Activated naive CD8-positive, alpha-beta T cell treated with anti-CD3 and anti-CD28 coated beads for 36 hours (primary cell): ENCODE measurements around the gene IMP4. TPM values are rescaled to one million over a fixed set of nuclear protein-coding genes. Genes with fewer than 3 reads are reported as not detected.
A peak's percentile ranks its signal among the peaks of the same experiment; 100 is the strongest.

ENCODE experiments used
- DNase-seq: peaks from one replicate; pipeline ENCODE4 v3.0.0; 2021
- H3K27ac Mint-ChIP-seq: one replicate; pipeline ENCODE4 v1.8.0; 2022; ENCODE audit warnings: mild to moderate bottlenecking, moderate library complexity, mixed read lengths
- H3K27me3 Mint-ChIP-seq: one replicate; pipeline ENCODE4 v1.8.0; 2022; ENCODE audit warnings: mild to moderate bottlenecking, mixed read lengths
- H3K36me3 Mint-ChIP-seq: one replicate; pipeline ENCODE4 v1.8.0; 2021; ENCODE audit warnings: mild to moderate bottlenecking, mixed read lengths
- H3K4me1 Mint-ChIP-seq: one replicate; pipeline ENCODE4 v1.8.0; 2021; ENCODE audit warnings: mixed read lengths
- H3K4me3 Mint-ChIP-seq: one replicate; pipeline ENCODE4 v1.8.0; 2022; ENCODE audit warnings: mild to moderate bottlenecking, moderate library complexity, mixed read lengths
- H3K9me3 Mint-ChIP-seq: one replicate; pipeline ENCODE4 v1.8.0; 2022; ENCODE audit warnings: mixed read lengths
- total RNA-seq, 2 experiments: library from RNA; stranded (reverse); gene quantifications; one replicate each; pipeline ENCODE4 v1.2.3, GENCODE V29; 2021

Gene IMP4
- total RNA-seq, 2 experiments from 2014 or later, result 225 TPM

- Mint-ChIP-seq H3K4me3 (no peak overlapping the region), H3K27me3 (no peaks in the 10 kb centered on the region), H3K4me1 (peaks cover 63% of the 10 kb centered on the region), H3K27ac (peak overlapping the region; percentile 25), H3K9me3 (peaks cover 5% of the 10 kb centered on the region), H3K36me3 (peaks cover 52% of the 10 kb centered on the region)
- no peak for DNase-seq
Observed at GRCh38 chr2:130375291-130376266, 32.9 kb downstream of the IMP4 start.

GRCh38 chr2:130376433-130377293, 34.0 kb downstream of the IMP4 start:
- no peaks in the 10 kb centered on the region for H3K27me3 Mint-ChIP-seq
- H3K27ac Mint-ChIP-seq, result peak overlapping the region; percentile 56
- no peak overlapping the region for H3K4me3 Mint-ChIP-seq
- H3K36me3 Mint-ChIP-seq, result peaks cover 47% of the 10 kb centered on the region
- peaks cover 5% of the 10 kb centered on the region for H3K9me3 Mint-ChIP-seq
- H3K4me1 Mint-ChIP-seq, result peaks cover 54% of the 10 kb centered on the region
- DNase-seq, result no peak

DNA sequence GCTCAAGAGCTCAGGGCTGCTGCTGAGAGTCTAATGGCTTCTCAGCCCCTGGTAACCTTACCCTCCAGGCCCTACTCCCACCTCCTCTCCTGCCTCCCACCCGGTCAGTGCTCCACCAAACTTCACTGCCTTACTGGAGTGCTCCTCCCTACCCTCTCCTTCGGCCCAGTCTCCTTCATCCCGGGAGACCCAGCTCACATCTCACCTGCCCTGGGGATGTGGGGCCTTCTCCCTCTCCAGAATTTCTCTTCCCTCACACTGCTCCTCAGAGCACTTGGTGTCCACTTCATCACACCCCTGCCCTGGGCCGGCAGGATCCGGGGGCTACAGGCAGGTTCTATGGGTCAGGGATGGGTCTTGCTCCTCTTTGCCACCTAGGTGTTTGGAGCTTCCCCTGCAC, 34.8 kb downstream of the IMP4 start:
- H3K27me3 Mint-ChIP-seq, result no peaks in the 10 kb centered on the region
- peak overlapping the region; percentile 26 for H3K27ac Mint-ChIP-seq
- peaks cover 5% of the 10 kb centered on the region for H3K9me3 Mint-ChIP-seq
- peaks cover 51% of the 10 kb centered on the region for H3K4me1 Mint-ChIP-seq
- H3K4me3 Mint-ChIP-seq, result peak overlapping the region; percentile 36
- H3K36me3 Mint-ChIP-seq, result peaks cover 50% of the 10 kb centered on the region
- no peak for DNase-seq

DNA sequence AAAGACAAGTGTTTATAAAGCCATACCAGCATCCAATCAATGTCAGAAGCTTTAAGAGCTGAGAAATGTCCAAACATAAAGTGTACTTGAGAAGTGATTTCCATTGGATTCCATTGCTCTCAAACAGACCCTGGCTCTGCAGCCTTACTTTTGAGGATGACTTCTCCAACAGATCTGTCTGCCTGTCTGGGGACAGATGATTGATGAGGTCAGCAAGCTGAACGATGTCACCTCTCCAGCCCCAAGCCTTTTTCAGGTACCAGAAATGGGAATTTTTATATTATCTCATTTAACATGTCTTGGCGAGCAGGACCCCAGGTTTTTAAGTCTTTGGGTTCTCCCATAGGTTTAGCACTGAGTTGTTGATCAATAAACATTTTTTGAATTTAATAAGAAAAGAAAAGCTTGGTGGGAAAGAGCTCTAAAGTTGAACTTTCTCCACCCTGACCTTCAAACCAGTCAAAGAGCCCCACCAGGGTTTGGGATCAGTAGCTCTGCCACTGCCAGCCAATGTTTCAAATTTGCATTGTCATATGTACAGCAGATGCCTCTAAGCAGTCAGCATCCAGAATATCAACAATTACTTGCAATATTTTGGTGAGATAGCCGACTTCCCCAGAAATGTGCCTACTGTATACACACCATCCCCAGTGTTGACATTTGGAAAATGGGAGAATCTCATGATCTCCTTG, 35.7 kb downstream of the IMP4 start:
- Mint-ChIP-seq H3K27ac (no peak overlapping the region), H3K9me3 (peaks cover 5% of the 10 kb centered on the region), H3K36me3 (peaks cover 47% of the 10 kb centered on the region), H3K27me3 (no peaks in the 10 kb centered on the region), H3K4me1 (peaks cover 47% of the 10 kb centered on the region), H3K4me3 (no peak overlapping the region)
- DNase-seq, result no peak

DNA sequence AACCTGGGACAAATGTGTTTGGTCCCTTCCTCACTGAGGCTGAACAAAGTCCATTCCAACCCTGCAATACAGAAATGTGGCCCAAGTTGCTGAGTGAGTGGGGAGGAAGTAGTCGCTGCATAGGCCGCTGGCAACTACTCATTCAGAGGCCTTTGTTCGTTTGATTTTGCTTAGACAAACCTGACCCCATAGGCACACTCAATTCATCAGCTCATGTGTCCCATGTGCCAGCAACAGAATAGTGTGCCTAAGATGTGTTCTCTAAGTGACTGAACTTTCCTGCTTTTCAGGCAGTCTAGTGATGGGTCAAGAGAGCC, 36.2 kb downstream of the IMP4 start:
- DNase-seq, result no peak
- H3K36me3 Mint-ChIP-seq, result peaks cover 43% of the 10 kb centered on the region
- peaks cover 45% of the 10 kb centered on the region for H3K4me1 Mint-ChIP-seq
- H3K9me3 Mint-ChIP-seq, result peaks cover 5% of the 10 kb centered on the region
- no peak overlapping the region for H3K27ac Mint-ChIP-seq
- H3K4me3 Mint-ChIP-seq, result no peak overlapping the region
- H3K27me3 Mint-ChIP-seq, result no peaks in the 10 kb centered on the region

- H3K36me3 Mint-ChIP-seq, result peaks cover 32% of the 10 kb centered on the region
- H3K4me3 Mint-ChIP-seq, result no peak overlapping the region
- peak; percentile 11 for DNase-seq
- H3K9me3 Mint-ChIP-seq, result peaks cover 5% of the 10 kb centered on the region
- peaks cover 40% of the 10 kb centered on the region for H3K4me1 Mint-ChIP-seq
- no peak overlapping the region for H3K27ac Mint-ChIP-seq
- no peaks in the 10 kb centered on the region for H3K27me3 Mint-ChIP-seq
Observed at GRCh38 chr2:130380096-130380934, 37.6 kb downstream of the IMP4 start.

GRCh38 chr2:130381145-130381544, 38.4 kb downstream of the IMP4 start:
- H3K36me3 Mint-ChIP-seq, result peaks cover 24% of the 10 kb centered on the region
- peaks cover 36% of the 10 kb centered on the region for H3K4me1 Mint-ChIP-seq
- DNase-seq, result no peak
- no peak overlapping the region for H3K27ac Mint-ChIP-seq
- H3K27me3 Mint-ChIP-seq, result no peaks in the 10 kb centered on the region
- no peak overlapping the region for H3K4me3 Mint-ChIP-seq
- H3K9me3 Mint-ChIP-seq, result no peaks in the 10 kb centered on the region

GRCh38 chr2:130381619-130382018, 38.9 kb downstream of the IMP4 start:
- Mint-ChIP-seq H3K9me3 (no peaks in the 10 kb centered on the region), H3K27me3 (no peaks in the 10 kb centered on the region), H3K4me3 (no peak overlapping the region), H3K4me1 (peaks cover 32% of the 10 kb centered on the region), H3K36me3 (peaks cover 21% of the 10 kb centered on the region), H3K27ac (no peak overlapping the region)
- DNase-seq, result no peak

GRCh38 chr2:130382313-130382917, 39.7 kb downstream of the IMP4 start:
- Mint-ChIP-seq H3K4me3 (no peak overlapping the region), H3K36me3 (peaks cover 21% of the 10 kb centered on the region), H3K27ac (no peak overlapping the region), H3K9me3 (no peaks in the 10 kb centered on the region), H3K27me3 (no peaks in the 10 kb centered on the region), H3K4me1 (peaks cover 24% of the 10 kb centered on the region)
- no peak for DNase-seq

DNA sequence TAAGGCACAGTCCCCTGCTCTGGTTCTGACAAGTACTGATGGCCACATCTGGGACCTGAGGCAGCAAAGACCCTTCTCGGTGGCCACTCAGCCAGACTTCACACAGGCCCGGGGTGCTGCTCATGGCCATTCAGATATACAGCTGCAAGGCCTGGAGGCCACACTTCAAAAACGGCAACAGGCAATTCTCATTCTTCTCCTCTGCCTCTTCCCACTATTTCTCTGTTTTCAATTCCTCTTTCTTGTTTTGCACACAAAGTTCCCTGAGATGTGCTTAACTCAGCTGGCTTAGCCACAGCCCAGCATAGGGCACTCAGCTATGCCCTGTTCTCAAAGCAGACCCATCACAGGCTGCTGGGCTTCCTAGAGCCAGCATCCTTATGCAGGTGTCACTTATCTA, 43.0 kb downstream of the IMP4 start:
- DNase-seq, result no peak

DNA sequence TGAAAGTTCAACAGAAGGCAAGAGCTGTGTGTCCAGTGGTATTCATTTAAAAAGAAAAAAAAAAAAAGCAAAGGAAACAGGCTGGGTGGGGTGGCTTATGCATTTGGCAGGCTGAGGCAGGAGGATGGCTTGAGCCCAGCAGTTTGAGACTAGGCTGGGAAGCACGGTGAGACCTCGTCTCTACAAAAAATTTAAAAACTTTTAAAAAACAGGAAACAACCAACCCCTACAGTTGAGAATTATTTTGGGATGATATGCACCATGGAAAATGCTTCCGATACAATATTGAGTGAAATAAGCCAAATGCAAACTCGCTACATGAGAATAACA, 44.3 kb downstream of the IMP4 start:
- no peak for DNase-seq
- Mint-ChIP-seq H3K9me3 (no peaks in the 10 kb centered on the region), H3K36me3 (peaks cover under 1% of the 10 kb centered on the region), H3K27me3 (peaks cover 8% of the 10 kb centered on the region), H3K27ac (no peak overlapping the region), H3K4me3 (no peak overlapping the region), H3K4me1 (peaks cover 7% of the 10 kb centered on the region)

More for the DNA sequence above, 43.0 kb downstream of the IMP4 start:
- no peaks in the 10 kb centered on the region for H3K4me1 Mint-ChIP-seq
- no peak overlapping the region for H3K27ac Mint-ChIP-seq
- H3K9me3 Mint-ChIP-seq, result no peaks in the 10 kb centered on the region
- peaks cover 10% of the 10 kb centered on the region for H3K36me3 Mint-ChIP-seq
- H3K27me3 Mint-ChIP-seq, result no peaks in the 10 kb centered on the region
- H3K4me3 Mint-ChIP-seq, result no peak overlapping the region

DNA sequence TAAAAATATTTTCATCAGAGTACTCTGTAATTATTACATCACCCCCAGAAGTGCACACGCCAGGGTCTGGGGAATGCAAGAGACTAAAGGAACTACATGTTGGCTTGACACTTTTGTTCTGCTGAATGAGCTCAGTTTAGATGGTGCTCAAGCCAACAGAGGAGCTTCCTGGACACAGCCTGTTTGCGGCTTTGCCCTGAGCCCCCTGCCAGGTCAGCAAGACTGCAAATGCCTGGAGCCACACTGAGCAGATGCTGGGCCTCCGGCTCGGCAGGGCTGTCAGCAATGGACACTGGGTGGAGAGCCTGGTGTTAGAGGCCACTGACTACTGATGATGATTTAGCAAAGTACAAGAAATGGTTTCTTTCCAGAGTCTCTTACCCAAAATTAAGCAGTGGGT, 45.1 kb downstream of the IMP4 start:
- Mint-ChIP-seq H3K36me3 (no peaks in the 10 kb centered on the region), H3K27ac (no peak overlapping the region), H3K27me3 (peaks cover 12% of the 10 kb centered on the region), H3K4me1 (peaks cover 11% of the 10 kb centered on the region), H3K4me3 (no peak overlapping the region), H3K9me3 (no peaks in the 10 kb centered on the region)
- DNase-seq, result no peak

GRCh38 chr2:130388221-130388907, 45.7 kb downstream of the IMP4 start:
- Mint-ChIP-seq H3K4me1 (peaks cover 11% of the 10 kb centered on the region), H3K27me3 (peaks cover 15% of the 10 kb centered on the region), H3K36me3 (no peaks in the 10 kb centered on the region), H3K9me3 (no peaks in the 10 kb centered on the region), H3K27ac (no peak overlapping the region), H3K4me3 (no peak overlapping the region)
- DNase-seq, result no peak
